ENCODE measurements around the gene KRT74.

The KRT74 gene

DNA sequence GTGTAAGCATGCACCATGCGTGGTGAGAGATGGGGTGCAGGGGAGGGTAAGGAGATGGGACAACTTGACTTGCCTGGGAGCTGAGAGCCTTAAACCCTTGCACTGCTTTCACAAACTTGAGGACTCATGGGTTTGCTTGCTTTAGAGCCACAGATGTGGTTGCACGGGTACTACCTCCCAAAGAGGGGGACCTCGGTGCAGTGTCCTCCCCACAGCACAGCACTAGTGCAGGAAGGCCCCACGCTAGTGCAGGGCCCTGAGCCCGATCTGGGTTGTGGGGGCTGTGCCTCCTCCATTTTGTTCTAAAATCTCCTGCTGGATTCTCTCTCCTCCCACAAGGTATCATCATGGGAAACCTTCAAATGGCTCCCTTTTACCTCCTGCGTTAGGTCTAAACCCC lies 16.4 kb upstream of the KRT74 start:
- no peak for TF ChIP-seq ZFX (IDR thresholded peaks at IDR 0.05)
- TF ChIP-seq, protein P1, sequence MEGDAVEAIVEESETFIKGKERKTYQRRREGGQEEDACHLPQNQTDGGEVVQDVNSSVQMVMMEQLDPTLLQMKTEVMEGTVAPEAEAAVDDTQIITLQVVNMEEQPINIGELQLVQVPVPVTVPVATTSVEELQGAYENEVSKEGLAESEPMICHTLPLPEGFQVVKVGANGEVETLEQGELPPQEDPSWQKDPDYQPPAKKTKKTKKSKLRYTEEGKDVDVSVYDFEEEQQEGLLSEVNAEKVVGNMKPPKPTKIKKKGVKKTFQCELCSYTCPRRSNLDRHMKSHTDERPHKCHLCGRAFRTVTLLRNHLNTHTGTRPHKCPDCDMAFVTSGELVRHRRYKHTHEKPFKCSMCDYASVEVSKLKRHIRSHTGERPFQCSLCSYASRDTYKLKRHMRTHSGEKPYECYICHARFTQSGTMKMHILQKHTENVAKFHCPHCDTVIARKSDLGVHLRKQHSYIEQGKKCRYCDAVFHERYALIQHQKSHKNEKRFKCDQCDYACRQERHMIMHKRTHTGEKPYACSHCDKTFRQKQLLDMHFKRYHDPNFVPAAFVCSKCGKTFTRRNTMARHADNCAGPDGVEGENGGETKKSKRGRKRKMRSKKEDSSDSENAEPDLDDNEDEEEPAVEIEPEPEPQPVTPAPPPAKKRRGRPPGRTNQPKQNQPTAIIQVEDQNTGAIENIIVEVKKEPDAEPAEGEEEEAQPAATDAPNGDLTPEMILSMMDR (conservative IDR thresholded peaks at IDR 0.05): no peak

DNA sequence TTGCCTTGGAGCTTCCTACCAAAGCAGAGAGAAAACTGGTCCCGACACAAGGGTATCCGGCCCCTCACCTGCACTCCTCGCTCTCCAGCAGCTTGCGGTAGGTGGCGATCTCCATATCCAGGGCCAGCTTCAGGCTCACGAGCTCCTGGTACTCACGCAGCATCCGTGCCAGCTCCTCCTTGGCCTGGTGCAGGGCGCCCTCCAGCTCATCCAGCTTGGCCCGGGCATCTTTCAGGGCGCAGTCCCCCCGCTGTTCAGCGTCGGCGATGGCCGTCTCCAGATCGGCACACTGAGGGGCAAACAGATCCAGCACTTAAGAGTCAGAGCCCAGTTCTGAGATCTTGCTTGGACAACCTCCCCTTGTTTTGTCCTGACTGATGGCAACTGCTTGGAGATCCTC lies 13.9 kb upstream of the KRT74 start:
- H3K27ac ChIP-seq: no peak overlapping the region
- TF ChIP-seq ZFX (IDR thresholded peaks at IDR 0.05): no peak
- TF ChIP-seq, protein P1 (conservative IDR thresholded peaks at IDR 0.05): no peak

More for the DNA sequence above, 16.4 kb upstream of the KRT74 start:
- H3K27ac ChIP-seq: no peak overlapping the region

DNA sequence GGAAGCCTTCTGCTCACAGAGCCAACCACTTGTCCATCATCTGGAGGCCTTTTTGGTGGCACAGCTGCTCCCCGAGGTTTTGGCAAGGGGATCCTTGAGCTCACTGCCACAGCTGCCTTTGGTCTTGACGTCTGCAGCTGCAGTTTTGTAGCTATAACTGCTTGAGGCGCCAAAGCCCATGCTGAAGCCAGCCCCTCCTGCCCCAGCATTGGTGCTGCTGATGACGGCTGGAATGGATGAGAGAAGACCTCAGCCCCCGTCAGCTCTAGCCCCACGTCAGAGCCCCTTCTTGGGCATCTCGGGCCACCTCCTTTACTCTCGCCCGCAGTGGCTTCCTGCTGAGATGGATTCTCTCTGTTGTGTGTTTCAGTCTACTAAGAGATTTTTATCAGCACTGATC lies 12.3 kb upstream of the KRT74 start:
- TF ChIP-seq, protein P1 (conservative IDR thresholded peaks at IDR 0.05): no peak
- no peak for TF ChIP-seq ZFX (IDR thresholded peaks at IDR 0.05)
- no peak overlapping the region for H3K27ac ChIP-seq

DNA sequence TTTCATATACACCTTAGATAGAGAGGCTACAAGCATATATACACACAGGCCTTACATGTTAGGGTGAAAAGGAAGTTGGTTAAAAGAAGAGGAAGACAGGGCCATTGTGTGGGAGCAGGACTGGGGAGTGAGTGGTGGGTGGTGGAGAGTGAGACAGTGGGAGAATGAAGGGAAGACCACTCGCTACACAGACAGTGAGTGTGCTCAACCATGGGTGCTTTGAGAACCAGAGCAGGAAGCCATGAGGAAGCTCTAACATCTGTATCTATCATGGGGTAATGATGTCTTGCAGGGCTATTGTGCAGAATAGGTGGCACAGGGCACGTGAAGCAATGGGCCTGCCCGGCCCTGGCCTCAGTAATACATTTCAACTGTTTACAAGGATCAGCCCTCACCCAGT lies 11.4 kb upstream of the KRT74 start:
- no peak for TF ChIP-seq ZFX (IDR thresholded peaks at IDR 0.05)
- TF ChIP-seq, protein P1 (conservative IDR thresholded peaks at IDR 0.05): no peak
- no peak overlapping the region for H3K27ac ChIP-seq

DNA sequence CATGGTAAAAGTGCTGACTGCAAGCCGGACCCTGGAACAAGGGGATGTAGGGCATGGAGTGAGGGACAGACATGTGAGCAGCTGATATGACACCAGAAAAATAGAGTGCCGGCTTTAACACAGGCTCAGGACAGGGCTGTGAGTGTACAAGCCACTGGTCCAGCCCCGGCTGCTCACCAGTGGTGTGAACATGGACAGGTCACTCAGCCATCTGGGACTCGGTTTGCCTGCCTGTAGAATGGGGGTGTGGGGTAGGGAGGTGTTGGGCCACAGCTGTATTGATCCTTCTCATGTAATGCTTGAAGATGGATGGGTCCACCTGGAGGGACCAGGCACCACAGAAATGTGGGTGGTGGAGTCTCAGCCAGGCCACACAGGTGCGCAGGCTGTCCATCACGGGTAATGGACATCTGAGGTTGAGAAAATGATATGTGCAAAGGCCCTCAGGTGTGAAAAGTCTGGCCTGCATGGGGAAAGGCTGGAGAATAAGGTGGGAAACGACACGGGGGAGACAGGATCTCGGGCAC lies 10.6 kb upstream of the KRT74 start:
- TF ChIP-seq, protein P1 (conservative IDR thresholded peaks at IDR 0.05): no peak
- no peak for TF ChIP-seq ZFX (IDR thresholded peaks at IDR 0.05)
- no peak overlapping the region for H3K27ac ChIP-seq

DNA sequence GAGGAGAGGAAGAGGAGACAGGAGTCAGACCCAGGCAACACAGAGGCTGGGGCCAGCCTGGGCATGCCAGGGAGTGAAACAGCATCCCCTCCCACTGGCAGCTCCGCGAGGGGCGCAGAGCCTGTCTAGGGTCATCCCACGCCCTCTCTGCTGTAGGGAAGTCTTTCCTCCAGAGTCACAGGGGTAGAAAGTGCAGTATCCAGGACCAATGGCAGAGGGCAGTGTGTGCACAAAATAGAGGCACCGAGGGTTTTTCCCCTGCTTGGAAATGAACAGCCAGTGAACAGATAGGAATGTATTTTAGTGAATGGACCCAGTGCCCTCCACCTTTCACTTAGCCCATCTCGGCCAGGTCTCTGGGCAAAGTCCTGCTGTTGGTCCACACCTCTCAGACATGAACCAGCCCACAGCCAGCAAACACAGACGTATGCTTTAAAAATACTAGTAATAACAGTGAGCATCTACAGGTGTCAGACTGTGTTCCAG lies 9.4 kb upstream of the KRT74 start:
- no peak for TF ChIP-seq ZFX (IDR thresholded peaks at IDR 0.05)
- TF ChIP-seq, protein P1 (conservative IDR thresholded peaks at IDR 0.05): peak; percentile 88
- no peak overlapping the region for H3K27ac ChIP-seq

DNA sequence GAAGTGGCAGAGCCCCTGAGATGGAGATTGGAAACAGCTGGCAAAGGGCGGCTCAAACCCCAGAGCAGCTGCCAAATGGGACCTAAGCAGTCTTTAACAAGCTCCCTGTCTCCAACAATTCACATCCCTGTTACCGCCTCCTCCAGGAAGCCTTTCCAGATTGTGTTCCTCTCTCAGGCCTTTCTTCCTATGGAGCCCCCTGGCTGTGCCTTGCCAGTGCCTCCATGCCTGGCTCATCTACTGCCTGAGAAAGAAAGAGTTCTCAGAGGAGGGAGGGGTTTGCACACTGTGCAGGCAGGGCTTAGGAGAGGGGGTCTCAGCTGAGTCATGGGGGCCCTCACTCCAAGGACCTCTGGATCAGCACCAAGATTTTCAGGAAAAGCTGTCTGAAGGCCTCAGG lies 8.8 kb upstream of the KRT74 start:
- no peak overlapping the region for H3K27ac ChIP-seq
- TF ChIP-seq ZFX (IDR thresholded peaks at IDR 0.05): no peak
- TF ChIP-seq, protein P1 (conservative IDR thresholded peaks at IDR 0.05): no peak

Measured in C4-2B (cell line).